ENCODE results near the gene GOLGB1.

GOLGB1 gene

GRCh38 chr3:121677141-121677540, 72.4 kb downstream of the GOLGB1 start:
- ATAC-seq (no peak), DNase-seq (no peak)
- H3K4me3 Mint-ChIP-seq: no peak overlapping the region
- no peaks in the 10 kb centered on the region for H3K9me3 Mint-ChIP-seq
- no peaks in the 10 kb centered on the region for H3K4me1 Mint-ChIP-seq
- H3K36me3 Mint-ChIP-seq (ENCODE audit: low read depth): peaks cover 31% of the 10 kb centered on the region
- H3K27ac Mint-ChIP-seq: no peak overlapping the region
- H3K27me3 Mint-ChIP-seq: no peaks in the 10 kb centered on the region

GRCh38 chr3:121670676-121671075, 78.9 kb downstream of the GOLGB1 start:
- ATAC-seq (no peak), DNase-seq (no peak)
- no peak overlapping the region for H3K4me3 Mint-ChIP-seq
- H3K9me3 Mint-ChIP-seq: no peaks in the 10 kb centered on the region
- no peak overlapping the region for H3K27ac Mint-ChIP-seq
- no peaks in the 10 kb centered on the region for H3K4me1 Mint-ChIP-seq
- H3K36me3 Mint-ChIP-seq (ENCODE audit: low read depth): peaks cover 36% of the 10 kb centered on the region
- H3K27me3 Mint-ChIP-seq: no peaks in the 10 kb centered on the region

- ATAC-seq (no peak), DNase-seq (no peak)
- H3K9me3 Mint-ChIP-seq: no peaks in the 10 kb centered on the region
- H3K27me3 Mint-ChIP-seq: no peaks in the 10 kb centered on the region
- H3K27ac Mint-ChIP-seq: no peak overlapping the region
- H3K4me1 Mint-ChIP-seq: no peaks in the 10 kb centered on the region
- H3K36me3 Mint-ChIP-seq (ENCODE audit: low read depth): peaks cover 28% of the 10 kb centered on the region
- H3K4me3 Mint-ChIP-seq: no peak overlapping the region
Observed at GRCh38 chr3:121667333-121667732, 82.2 kb downstream of the GOLGB1 start.

- peaks cover 5% of the 10 kb centered on the region for H3K9me3 Mint-ChIP-seq
- ATAC-seq (no peak), DNase-seq (no peak)
- no peak overlapping the region for H3K27ac Mint-ChIP-seq
- H3K36me3 Mint-ChIP-seq (ENCODE audit: low read depth): peaks cover 34% of the 10 kb centered on the region
- no peak overlapping the region for H3K4me3 Mint-ChIP-seq
- peaks cover 12% of the 10 kb centered on the region for H3K4me1 Mint-ChIP-seq
- H3K27me3 Mint-ChIP-seq: no peaks in the 10 kb centered on the region
Observed at GRCh38 chr3:121665488-121665887, 84.1 kb downstream of the GOLGB1 start.

- no peaks in the 10 kb centered on the region for H3K27me3 Mint-ChIP-seq
- peaks cover 42% of the 10 kb centered on the region for H3K36me3 Mint-ChIP-seq (ENCODE audit: low read depth)
- peaks cover 5% of the 10 kb centered on the region for H3K9me3 Mint-ChIP-seq
- H3K4me1 Mint-ChIP-seq: peaks cover 32% of the 10 kb centered on the region
- no peak for ATAC-seq
- no peak for DNase-seq
- H3K27ac Mint-ChIP-seq: no peak overlapping the region
- no peak overlapping the region for H3K4me3 Mint-ChIP-seq
Observed at GRCh38 chr3:121663171-121663847, 86.2 kb downstream of the GOLGB1 start.

- no peak for DNase-seq
- Mint-ChIP-seq H3K27me3 (no peaks in the 10 kb centered on the region), H3K27ac (no peak overlapping the region), H3K4me1 (peaks cover 37% of the 10 kb centered on the region), H3K36me3 (ENCODE audit: low read depth) (peaks cover 45% of the 10 kb centered on the region), H3K9me3 (peaks cover 5% of the 10 kb centered on the region), H3K4me3 (no peak overlapping the region)
- no peak for ATAC-seq
Observed at GRCh38 chr3:121662742-121663141, 86.8 kb downstream of the GOLGB1 start.

GRCh38 chr3:121661376-121661775, 88.2 kb downstream of the GOLGB1 start:
- peak overlapping the region; percentile 99 for H3K27ac Mint-ChIP-seq
- H3K4me1 Mint-ChIP-seq: peaks cover 49% of the 10 kb centered on the region
- H3K9me3 Mint-ChIP-seq: peaks cover 5% of the 10 kb centered on the region
- H3K36me3 Mint-ChIP-seq (ENCODE audit: low read depth): peaks cover 48% of the 10 kb centered on the region
- no peaks in the 10 kb centered on the region for H3K27me3 Mint-ChIP-seq
- H3K4me3 Mint-ChIP-seq: peak overlapping the region; percentile 98
- no peak for DNase-seq
- no peak for ATAC-seq

- H3K27me3 Mint-ChIP-seq: no peaks in the 10 kb centered on the region
- H3K4me1 Mint-ChIP-seq: peaks cover 54% of the 10 kb centered on the region
- H3K9me3 Mint-ChIP-seq: peaks cover 5% of the 10 kb centered on the region
- peaks cover 51% of the 10 kb centered on the region for H3K36me3 Mint-ChIP-seq (ENCODE audit: low read depth)
- DNase-seq (peak; percentile 71), ATAC-seq (peak; percentile 91)
- peak within 1 kb of the TSS; percentile 98 for H3K4me3 Mint-ChIP-seq
- peak within 1 kb of the TSS; percentile 99 for H3K27ac Mint-ChIP-seq
Observed at GRCh38 chr3:121660356-121661171, 89.0 kb downstream of the GOLGB1 start, which contains the start of gene HCLS1. TSS of gene HCLS1 (minus strand) at chr3:121660903. CDS start at chr3:121658347, 2,556 bp downstream.

GRCh38 chr3:121659586-121659985, 90.0 kb downstream of the GOLGB1 start:
- H3K27me3 Mint-ChIP-seq: no peaks in the 10 kb centered on the region
- peaks cover 63% of the 10 kb centered on the region for H3K4me1 Mint-ChIP-seq
- no peak for ATAC-seq
- H3K36me3 Mint-ChIP-seq (ENCODE audit: low read depth): peaks cover 56% of the 10 kb centered on the region
- H3K9me3 Mint-ChIP-seq: peaks cover 5% of the 10 kb centered on the region
- H3K27ac Mint-ChIP-seq: peak overlapping the region; percentile 99
- H3K4me3 Mint-ChIP-seq: peak overlapping the region; percentile 98
- DNase-seq: no peak

- Mint-ChIP-seq H3K27ac (peak overlapping the region; percentile 99), H3K27me3 (no peaks in the 10 kb centered on the region), H3K36me3 (ENCODE audit: low read depth) (peaks cover 57% of the 10 kb centered on the region), H3K4me3 (peak overlapping the region; percentile 98), H3K4me1 (peaks cover 70% of the 10 kb centered on the region), H3K9me3 (peaks cover 5% of the 10 kb centered on the region)
- DNase-seq (no peak), ATAC-seq (no peak)
Observed at GRCh38 chr3:121658716-121659435, 90.7 kb downstream of the GOLGB1 start.

GRCh38 chr3:121654493-121655385, 94.8 kb downstream of the GOLGB1 start:
- no peak for DNase-seq
- Mint-ChIP-seq H3K4me1 (peaks cover 86% of the 10 kb centered on the region), H3K27me3 (no peaks in the 10 kb centered on the region), H3K4me3 (peak overlapping the region; percentile 28), H3K36me3 (ENCODE audit: low read depth) (peaks cover 75% of the 10 kb centered on the region), H3K9me3 (no peaks in the 10 kb centered on the region), H3K27ac (peak overlapping the region; percentile 73)
- peak; percentile 79 for ATAC-seq

GRCh38 chr3:121651684-121652083, 97.9 kb downstream of the GOLGB1 start:
- Mint-ChIP-seq H3K27ac (no peak overlapping the region), H3K4me3 (no peak overlapping the region), H3K4me1 (peaks cover 65% of the 10 kb centered on the region)

GRCh38 chr3:121649645-121650044, 99.9 kb downstream of the GOLGB1 start:
- DNase-seq: no peak
- no peak overlapping the region for H3K4me3 Mint-ChIP-seq
- peaks cover 54% of the 10 kb centered on the region for H3K36me3 Mint-ChIP-seq (ENCODE audit: low read depth)

More at GRCh38 chr3:121651684-121652083, 97.9 kb downstream of the GOLGB1 start:
- H3K27me3 Mint-ChIP-seq: no peaks in the 10 kb centered on the region
- DNase-seq (no peak), ATAC-seq (no peak)
- H3K9me3 Mint-ChIP-seq: no peaks in the 10 kb centered on the region
- H3K36me3 Mint-ChIP-seq (ENCODE audit: low read depth): peaks cover 61% of the 10 kb centered on the region

More at GRCh38 chr3:121649645-121650044, 99.9 kb downstream of the GOLGB1 start:
- no peak overlapping the region for H3K27ac Mint-ChIP-seq
- no peaks in the 10 kb centered on the region for H3K27me3 Mint-ChIP-seq
- peaks cover 50% of the 10 kb centered on the region for H3K4me1 Mint-ChIP-seq
- H3K9me3 Mint-ChIP-seq: no peaks in the 10 kb centered on the region
- ATAC-seq: no peak
